Hepatocyte (in vitro differentiated cells): ENCODE data around the gene TMEM63B. TPM values are rescaled to one million over a fixed set of nuclear protein-coding genes. Genes with fewer than 3 reads are reported as not detected.

ENCODE experiments used
- DNase-seq: peaks from one replicate; pipeline ENCODE4 v3.0.0-alpha.2; 2016; ENCODE audit warnings: low spot score
- H2AFZ ChIP-seq: fragments of 200-600 bp; sonication (generic); 2 replicates; pipeline ENCODE4 v1.6.0; 2016; ENCODE audit warnings: antibody characterized with exemption, mild to moderate bottlenecking
- H3K27ac ChIP-seq: fragments of 200-600 bp; sonication (generic); 2 replicates; pipeline ENCODE4 v1.5.1; 2016; ENCODE audit warnings: mild to moderate bottlenecking
- H3K27me3 ChIP-seq: fragments of 200-600 bp; sonication (generic); 2 replicates; pipeline ENCODE4 v1.6.1; 2016
- H3K36me3 ChIP-seq: fragments of 200-600 bp; sonication (generic); replicated peaks from 2 replicates; pipeline ENCODE4 v1.5.1; 2016; ENCODE audit warnings: low read depth; ENCODE audit not compliant: insufficient read depth
- H3K4me1 ChIP-seq: fragments of 200-600 bp; sonication (generic); 2 replicates; pipeline ENCODE4 v1.5.1; 2016; ENCODE audit warnings: mild to moderate bottlenecking, moderate library complexity; ENCODE audit not compliant: insufficient read depth
- H3K4me2 ChIP-seq: fragments of 200-600 bp; sonication (generic); 2 replicates; pipeline ENCODE4 v1.6.0; 2016
- H3K4me3 ChIP-seq: fragments of 200-600 bp; sonication (generic); 2 replicates; pipeline ENCODE4 v1.5.1; 2016; ENCODE audit warnings: mild to moderate bottlenecking
- H3K79me2 ChIP-seq: fragments of 200-600 bp; sonication (generic); 2 replicates; pipeline ENCODE4 v1.6.0; 2017; ENCODE audit warnings: mild to moderate bottlenecking
- H3K9me2 ChIP-seq: fragments of 200-600 bp; sonication (generic); replicated peaks from 2 replicates; pipeline ENCODE4 v1.6.0; 2017; ENCODE audit warnings: mild to moderate bottlenecking; ENCODE audit not compliant: insufficient read depth
- H3K9me3 ChIP-seq: fragments of 200-600 bp; sonication (generic); 2 replicates; pipeline ENCODE4 v1.5.1; 2016; ENCODE audit warnings: low read depth, mild to moderate bottlenecking
- H4K20me1 ChIP-seq: fragments of 200-600 bp; sonication (generic); 2 replicates; pipeline ENCODE4 v1.6.0; 2016; ENCODE audit warnings: mild to moderate bottlenecking; ENCODE audit not compliant: insufficient read depth, poor library complexity, severe bottlenecking
- EZH2 ChIP-seq: fragments of 200-600 bp; sonication (generic); IDR thresholded peaks from 2 replicates; pipeline ENCODE4 v1.6.1; 2016; ENCODE audit warnings: antibody characterized with exemption, mild to moderate bottlenecking, borderline replicate concordance
- EZH2phosphoT487 ChIP-seq: fragments of 200-600 bp; sonication (generic); IDR thresholded peaks from one replicate; pipeline ENCODE4 v1.6.1; 2018; ENCODE audit warnings: antibody characterized with exemption, mild to moderate bottlenecking, low read depth, moderate library complexity; ENCODE audit not compliant: unreplicated experiment, severe bottlenecking
- WGBS: methylation state at CpG from one replicate; pipeline ENCODE4 v1.1.6; 2016; ENCODE audit warnings: low lambda C conversion rate; ENCODE audit errors: missing lambda C conversion rate; 5-methylcytosine and 5-hydroxymethylcytosine counted together
- polyA plus RNA-seq: library from polyadenylated mRNA; unstranded; fragments of >200 nt; fragmentation: Nextera tagmentation; extraction: Ambion mirVana; gene quantifications from 2 replicates; pipeline ENCODE4 v1.2.1, GENCODE V29; 2016
- total RNA-seq: library from RNA; depleted of rRNA; stranded (reverse); fragments of >200 nt; gene quantifications from 2 replicates; pipeline ENCODE4 v1.2.3, GENCODE V29; 2014
- TF ChIP-seq, protein P1 (sequence below): fragments of 200-600 bp; sonication (generic); IDR thresholded peaks from 2 replicates; pipeline ENCODE4 v1.5.1; 2016; ENCODE audit warnings: antibody characterized with exemption, mild to moderate bottlenecking; ENCODE audit not compliant: poor library complexity

TMEM63B gene
- total and polyA plus RNA-seq, 2 experiments from 2014 or later: 31.4 to 43.5 TPM

GRCh38 chr6:44138717-44139350, 11.5 kb downstream of the TMEM63B start:
- Histone ChIP-seq H3K9me2 (no peaks in the 10 kb centered on the region), H3K79me2 (peaks cover 6% of the 10 kb centered on the region), H4K20me1 (no peaks in the 10 kb centered on the region), H3K4me1 (peaks cover 12% of the 10 kb centered on the region), H3K9me3 (no peaks in the 10 kb centered on the region), H3K27me3 (no peaks in the 10 kb centered on the region), H2AFZ (no peak overlapping the region), H3K4me3 (no peak overlapping the region), H3K36me3 (no peaks in the 10 kb centered on the region), H3K4me2 (no peak overlapping the region), H3K27ac (no peak overlapping the region)
- DNase-seq: no peak
- WGBS: 80% methylated on average over 5 of the region's 6 CpGs
- TF ChIP-seq, protein P1, sequence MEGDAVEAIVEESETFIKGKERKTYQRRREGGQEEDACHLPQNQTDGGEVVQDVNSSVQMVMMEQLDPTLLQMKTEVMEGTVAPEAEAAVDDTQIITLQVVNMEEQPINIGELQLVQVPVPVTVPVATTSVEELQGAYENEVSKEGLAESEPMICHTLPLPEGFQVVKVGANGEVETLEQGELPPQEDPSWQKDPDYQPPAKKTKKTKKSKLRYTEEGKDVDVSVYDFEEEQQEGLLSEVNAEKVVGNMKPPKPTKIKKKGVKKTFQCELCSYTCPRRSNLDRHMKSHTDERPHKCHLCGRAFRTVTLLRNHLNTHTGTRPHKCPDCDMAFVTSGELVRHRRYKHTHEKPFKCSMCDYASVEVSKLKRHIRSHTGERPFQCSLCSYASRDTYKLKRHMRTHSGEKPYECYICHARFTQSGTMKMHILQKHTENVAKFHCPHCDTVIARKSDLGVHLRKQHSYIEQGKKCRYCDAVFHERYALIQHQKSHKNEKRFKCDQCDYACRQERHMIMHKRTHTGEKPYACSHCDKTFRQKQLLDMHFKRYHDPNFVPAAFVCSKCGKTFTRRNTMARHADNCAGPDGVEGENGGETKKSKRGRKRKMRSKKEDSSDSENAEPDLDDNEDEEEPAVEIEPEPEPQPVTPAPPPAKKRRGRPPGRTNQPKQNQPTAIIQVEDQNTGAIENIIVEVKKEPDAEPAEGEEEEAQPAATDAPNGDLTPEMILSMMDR: no peak
- TF ChIP-seq EZH2phosphoT487 (no peak), EZH2 (no peak)

DNA sequence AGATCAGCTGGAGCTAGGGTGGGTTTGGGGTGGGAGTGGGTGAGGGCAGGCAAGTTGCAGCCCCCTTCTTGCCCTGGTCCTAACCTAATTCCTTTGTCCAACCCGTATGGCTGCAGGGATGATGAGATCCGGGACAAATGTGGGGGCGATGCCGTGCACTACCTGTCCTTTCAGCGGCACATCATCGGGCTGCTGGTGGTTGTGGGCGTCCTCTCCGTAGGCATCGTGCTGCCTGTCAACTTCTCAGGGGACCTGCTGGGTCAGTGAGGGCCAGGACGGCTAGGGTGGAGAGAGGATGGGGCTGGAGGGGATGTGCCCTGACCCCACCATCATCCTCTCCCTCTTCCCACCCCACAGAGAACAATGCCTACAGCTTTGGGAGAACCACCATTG, 12.0 kb downstream of the TMEM63B start:
- WGBS: 91% methylated on average over 10 of the region's 10 CpGs

GRCh38 chr6:44142835-44143234, 15.5 kb downstream of the TMEM63B start:
- Histone ChIP-seq H3K79me2 (no peaks in the 10 kb centered on the region), H3K4me1 (no peaks in the 10 kb centered on the region), H3K9me2 (no peaks in the 10 kb centered on the region), H3K4me3 (no peak overlapping the region), H3K4me2 (no peak overlapping the region), H2AFZ (no peak overlapping the region), H3K36me3 (no peaks in the 10 kb centered on the region), H4K20me1 (no peaks in the 10 kb centered on the region), H3K27me3 (no peaks in the 10 kb centered on the region), H3K27ac (no peak overlapping the region), H3K9me3 (no peaks in the 10 kb centered on the region)
- TF ChIP-seq EZH2: no peak
- TF ChIP-seq, protein P1: no peak
- no peak for TF ChIP-seq EZH2phosphoT487
- WGBS: 100% methylated on average over 1 of the region's 1 CpG
- DNase-seq: no peak

More for the DNA sequence above, 12.0 kb downstream of the TMEM63B start:
- Histone ChIP-seq H2AFZ (no peak overlapping the region), H3K4me1 (peaks cover 7% of the 10 kb centered on the region), H3K27ac (no peak overlapping the region), H3K9me2 (no peaks in the 10 kb centered on the region), H3K79me2 (peaks cover 4% of the 10 kb centered on the region), H3K4me2 (no peak overlapping the region), H3K4me3 (no peak overlapping the region), H3K36me3 (no peaks in the 10 kb centered on the region), H3K27me3 (no peaks in the 10 kb centered on the region), H4K20me1 (no peaks in the 10 kb centered on the region), H3K9me3 (no peaks in the 10 kb centered on the region)
- DNase-seq: no peak
- TF ChIP-seq EZH2phosphoT487 (no peak), EZH2 (no peak)
- TF ChIP-seq, protein P1: no peak
